HCT116 (cell line): Measurements from ENCODE around the gene PTP4A2. TPM values are rescaled to one million over a fixed set of nuclear protein-coding genes. Genes with fewer than 3 reads are reported as not detected.

Experiments used
- ATAC-seq: fragments of 200-7000 bp; cut with Tn5 transposase; 2 replicates; pipeline ENCODE4 v1.9.1; 2020; ENCODE audit warnings: mild to moderate bottlenecking, moderate library complexity
- BruUV-seq: library from RNA; stranded (reverse); fragments of 400-500 nt; replicated peaks from 2 replicates; lab custom pipeline; 2021; lab: Mats Ljungman, UMichigan
- CTCF ChIA-PET: fragments of 300-600 bp; sonication (Branson Sonifier 250); formaldehyde crosslinking; loops from one replicate; lab custom pipeline; 2021; ENCODE audit warnings: antibody characterized with exemption; lab: Charles Lee
- POLR2A ChIA-PET: fragments of 300-600, 350-600 bp; sonication (Branson Sonifier 250); formaldehyde crosslinking; loops from one replicate; lab custom pipeline; 2021; ENCODE audit warnings: antibody characterized with exemption; lab: Charles Lee
- RAD21 ChIA-PET, 2 experiments: fragments of 300-600 bp; sonication (Branson Sonifier 250); formaldehyde crosslinking; loops; one replicate each; lab custom pipeline; 2023; ENCODE audit warnings: low total read pairs in 2 of 2; ENCODE audit not compliant: uncharacterized antibody in 2 of 2, unreplicated experiment in 2 of 2, low non-redundant PET in 1 of 2; lab: Charles Lee
- DNase-seq: peaks from one replicate; pipeline ENCODE4 v3.0.0-alpha.2; 2010; ENCODE audit warnings: low read depth, low spot score
- H2AFZ ChIP-seq: fragments of 200-600 bp; shearing (Covaris generic), sonication (generic); 2 replicates; pipeline ENCODE4 v1.6.1; 2017; ENCODE audit warnings: low read depth, mixed run types, mixed read lengths, antibody characterized with exemption, low read length; ENCODE audit not compliant: poor library complexity, severe bottlenecking
- H3K27ac ChIP-seq: 2 replicates; pipeline ENCODE4 v1.5.1; 2012; ENCODE audit warnings: low read depth, low read length
- H3K27me3 ChIP-seq: fragments of 200-600 bp; sonication (generic); 2 replicates; pipeline ENCODE4 v1.6.1; 2016; ENCODE audit warnings: mixed run types, low read length, mixed read lengths; ENCODE audit not compliant: insufficient read depth
- H3K36me3 ChIP-seq, 2 experiments: fragments of 200-500 bp in 1 of 2; fragments of 200-600 bp in 1 of 2; sonication (Bioruptor generic) in 1 of 2; sonication (generic) in 1 of 2; 2 replicates each; pipeline versions ENCODE4 v1.5.1 to v1.6.1; 2014 to 2016; ENCODE audit warnings: low read length in 2 of 2, inconsistent platforms in 1 of 2, mixed read lengths in 1 of 2, mixed run types in 1 of 2; ENCODE audit not compliant: insufficient read depth in 2 of 2, control insufficient read depth in 1 of 2
- H3K4me1 ChIP-seq, 2 experiments: fragments of 200-600 bp in 1 of 2; sonication (generic) in 1 of 2; 2 replicates each; pipeline versions ENCODE4 v1.5.1 to v1.6.1; 2012 to 2017; ENCODE audit warnings: low read length in 2 of 2, inconsistent platforms in 1 of 2, mild to moderate bottlenecking in 1 of 2, mixed read lengths in 1 of 2, mixed run types in 1 of 2, moderate library complexity in 1 of 2; ENCODE audit not compliant: insufficient read depth in 2 of 2, control insufficient read depth in 1 of 2
- H3K4me2 ChIP-seq: fragments of 200-600 bp; sonication (generic); 2 replicates; pipeline ENCODE4 v1.6.1; 2017; ENCODE audit warnings: mixed run types, low read length, mixed read lengths
- H3K4me3 ChIP-seq, 2 experiments: fragments of 200-600 bp in 1 of 2; sonication (generic) in 1 of 2; replicated peaks in 1 of 2; 2 replicates each; pipeline ENCODE4 v1.5.1; 2011 to 2016; ENCODE audit warnings: low read length in 2 of 2, control low read depth in 1 of 2, low read depth in 1 of 2, mild to moderate bottlenecking in 1 of 2, mixed read lengths in 1 of 2, mixed run types in 1 of 2
- H3K79me2 ChIP-seq: fragments of 200-600 bp; sonication (generic); 2 replicates; pipeline ENCODE4 v1.6.1; 2017; ENCODE audit warnings: mild to moderate bottlenecking, mixed run types, low read length, moderate library complexity, mixed read lengths; ENCODE audit not compliant: insufficient read depth
- H3K9ac ChIP-seq: fragments of 200-600 bp; sonication (generic); 2 replicates; pipeline ENCODE4 v1.6.1; 2016; ENCODE audit warnings: low read length, mixed read lengths
- H3K9me2 ChIP-seq: fragments of 200-600 bp; sonication (generic), shearing (Covaris generic); 2 replicates; pipeline ENCODE4 v1.6.1; 2017; ENCODE audit warnings: mixed run types, mild to moderate bottlenecking, moderate library complexity; ENCODE audit not compliant: insufficient read depth
- H3K9me3 ChIP-seq, 2 experiments: fragments of 200-500 bp in 1 of 2; fragments of 200-600 bp in 1 of 2; sonication (Bioruptor generic) in 1 of 2; sonication (generic) in 1 of 2; 2 replicates each; pipeline ENCODE4 v1.6.1; 2014 to 2017; ENCODE audit warnings: low read length in 2 of 2, mixed read lengths in 2 of 2, inconsistent platforms in 1 of 2, low read depth in 1 of 2, mild to moderate bottlenecking in 1 of 2, mixed run types in 1 of 2, moderate library complexity in 1 of 2; ENCODE audit not compliant: control insufficient read depth in 1 of 2, insufficient read depth in 1 of 2
- H4K20me1 ChIP-seq: fragments of 200-600 bp; sonication (generic), shearing (Covaris generic); 2 replicates; pipeline ENCODE4 v1.6.1; 2017; ENCODE audit warnings: mixed run types, mild to moderate bottlenecking, moderate library complexity; ENCODE audit not compliant: insufficient read depth
- CBX3 ChIP-seq: IDR thresholded peaks from 2 replicates; pipeline ENCODE4 v1.6.1; 2012; ENCODE audit warnings: low read depth
- CEBPB ChIP-seq: IDR thresholded peaks from 2 replicates; pipeline ENCODE4 v1.6.1; 2012; ENCODE audit warnings: low read depth
- CTCF ChIP-seq, 3 experiments: fragments of 200-600 bp in 1 of 3; sonication (generic) in 1 of 3; IDR thresholded peaks in 2 of 3; conservative IDR thresholded peaks in 1 of 3; 2 replicates each; pipeline ENCODE4 v1.5.1; 2012 to 2017; ENCODE audit warnings: low read depth in 2 of 3, low read length in 2 of 3, antibody characterized with exemption in 1 of 3, borderline replicate concordance in 1 of 3, control low read depth in 1 of 3, mild to moderate bottlenecking in 1 of 3, mixed read lengths in 1 of 3, mixed run types in 1 of 3, moderate library complexity in 1 of 3; ENCODE audit not compliant: insufficient read depth in 1 of 3
- EGR1 ChIP-seq: IDR thresholded peaks from 2 replicates; pipeline ENCODE4 v1.6.1; 2012; ENCODE audit warnings: low read depth
- ELF1 ChIP-seq: IDR thresholded peaks from 2 replicates; pipeline ENCODE4 v1.6.1; 2012; ENCODE audit warnings: low read depth, borderline replicate concordance
- EZH2 ChIP-seq: fragments of 200-600 bp; sonication (generic); IDR thresholded peaks from 2 replicates; pipeline ENCODE4 v1.6.1; 2017; ENCODE audit warnings: antibody characterized with exemption, mixed run types
- EZH2phosphoT487 ChIP-seq: fragments of 200-600 bp; IDR thresholded peaks from 2 replicates; pipeline ENCODE4 v1.6.1; 2018; ENCODE audit warnings: antibody characterized with exemption, borderline replicate concordance
- FOSL1 ChIP-seq: IDR thresholded peaks from 2 replicates; pipeline ENCODE4 v1.6.1; 2012; ENCODE audit warnings: low read depth
- JUND ChIP-seq: IDR thresholded peaks from 2 replicates; pipeline ENCODE4 v1.6.1; 2012
- MAX ChIP-seq: IDR thresholded peaks from 2 replicates; pipeline ENCODE4 v1.6.1; 2012
- POLR2A ChIP-seq: IDR thresholded peaks from 2 replicates; pipeline ENCODE4 v1.7.0; 2011; ENCODE audit warnings: borderline replicate concordance; ENCODE audit not compliant: insufficient read depth, insufficient read length; ENCODE audit errors: extremely low read depth
- POLR2AphosphoS5 ChIP-seq: IDR thresholded peaks from 2 replicates; pipeline ENCODE4 v1.6.1; 2011; ENCODE audit warnings: mild to moderate bottlenecking, low read depth, low read length, moderate library complexity
- RAD21 ChIP-seq: IDR thresholded peaks from 2 replicates; pipeline ENCODE4 v1.6.1; 2012; ENCODE audit warnings: low read depth, mild to moderate bottlenecking
- SIN3A ChIP-seq: IDR thresholded peaks from 2 replicates; pipeline ENCODE4 v1.6.1; 2012; ENCODE audit warnings: low read depth
- SRF ChIP-seq: IDR thresholded peaks from 2 replicates; pipeline ENCODE4 v1.6.1; 2012; ENCODE audit warnings: low read depth
- YY1 ChIP-seq: IDR thresholded peaks from 2 replicates; pipeline ENCODE4 v1.6.1; 2011; ENCODE audit warnings: low read length, low read depth, moderate library complexity, mild to moderate bottlenecking; ENCODE audit not compliant: insufficient replicate concordance; ENCODE audit errors: extremely low read depth
- ZFX ChIP-seq: fragments of 450-650 bp; IDR thresholded peaks from 2 replicates; pipeline ENCODE4 v1.6.1; 2017
- intact Hi-C: fragments of 100-400 bp; cut with micrococcal nuclease; formaldehyde crosslinking; loops from 2 replicates; pipeline ENCODE4 v1.10.0; 2022
- total RNA-seq: library from RNA; stranded (reverse); gene quantifications from one replicate; pipeline ENCODE4 v1.2.1, GENCODE V29; 2021; ENCODE audit not compliant: unreplicated experiment
- TF ChIP-seq, protein P1 (sequence below): IDR thresholded peaks from 2 replicates; pipeline ENCODE4 v1.6.1; 2012

The PTP4A2 gene
- total RNA-seq, 1 experiment from 2014 or later: 267 TPM

DNA sequence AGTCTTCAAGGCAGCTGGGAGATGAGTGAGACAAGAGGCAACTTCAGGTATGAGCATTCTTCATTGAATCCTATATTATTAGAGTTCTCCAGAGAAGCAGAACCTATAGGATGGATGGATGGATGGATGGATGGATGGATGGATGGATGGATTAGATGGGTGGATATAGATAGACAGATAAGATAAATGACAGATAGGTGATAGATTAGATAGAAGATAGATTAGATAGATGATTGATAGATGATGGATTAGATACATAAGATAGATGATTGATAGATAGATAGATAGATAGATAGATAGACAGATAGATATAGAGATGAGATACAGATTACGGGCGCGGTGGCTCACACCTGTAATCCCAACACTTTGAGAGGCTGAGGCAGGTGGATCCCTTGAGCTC lies 79.1 kb downstream of the PTP4A2 start:
- H3K9me2 ChIP-seq: no peaks in the 10 kb centered on the region
- no peak overlapping the region for H2AFZ ChIP-seq
- ATAC-seq (no peak), DNase-seq (no peak)
- ChIA-PET RAD21 (no interaction called here), CTCF (interaction anchor here (0.6 kb wide), 1 partner anchor 248 kb away, joined by 5 read pairs; no protein-coding TSS in a partner anchor), POLR2A (no interaction called here)
- H3K9ac ChIP-seq: no peak overlapping the region
- no peaks in the 10 kb centered on the region for H4K20me1 ChIP-seq
- no peak overlapping the region for H3K27ac ChIP-seq
- no peaks in the 10 kb centered on the region for H3K27me3 ChIP-seq
- no TSS peak for BruUV-seq
- H3K9me3 ChIP-seq: no peaks in the 10 kb centered on the region
- no peaks in the 10 kb centered on the region for H3K36me3 ChIP-seq
- H3K4me2 ChIP-seq: no peak overlapping the region
- H3K4me3 ChIP-seq: no peak overlapping the region
- TF ChIP-seq EGR1 (no peak), CBX3 (no peak), EZH2 (no peak)
- H3K79me2 ChIP-seq: no peaks in the 10 kb centered on the region
- intact Hi-C loops: no loop called here
- peaks cover 0 to 3% of the 10 kb centered on the region in 2 experiments; a peak in 1 of 4 replicates for H3K4me1 ChIP-seq

DNA sequence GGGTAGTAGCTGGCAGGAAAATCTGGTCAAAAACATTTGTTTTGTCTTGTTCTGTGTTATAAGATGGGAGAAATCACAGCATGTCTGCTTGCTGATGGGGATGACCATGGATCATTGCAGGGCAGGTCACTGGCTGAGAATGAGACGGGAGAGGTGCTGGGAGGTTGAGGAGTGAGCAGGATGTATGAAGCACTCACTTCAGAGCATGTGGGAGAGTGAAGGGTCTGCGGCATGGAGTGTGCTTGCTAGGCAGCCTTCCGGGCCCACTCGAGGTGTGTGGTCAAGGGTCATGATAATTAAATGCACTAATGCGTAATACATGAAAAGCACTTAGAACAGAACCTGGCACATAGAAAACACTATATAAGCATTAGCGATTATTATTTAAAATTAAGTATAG lies 80.3 kb downstream of the PTP4A2 start:
- RAD21 ChIA-PET: no interaction called here
- POLR2A ChIA-PET: no interaction called here
- no TSS peak for BruUV-seq
- Histone ChIP-seq H3K9ac (no peak overlapping the region), H3K9me2 (no peaks in the 10 kb centered on the region), H3K79me2 (no peaks in the 10 kb centered on the region), H2AFZ (no peak overlapping the region), H3K36me3 (no peaks in the 10 kb centered on the region), H4K20me1 (no peaks in the 10 kb centered on the region), H3K4me3 (no peak overlapping the region), H3K4me2 (no peak overlapping the region), H3K9me3 (no peaks in the 10 kb centered on the region), H3K27ac (no peak overlapping the region), H3K27me3 (no peaks in the 10 kb centered on the region), H3K4me1 (peaks cover 0 to 3% of the 10 kb centered on the region in 2 experiments; a peak in 1 of 4 replicates)
- no peak for ATAC-seq
- intact Hi-C loops: no loop called here
- TF ChIP-seq ZFX: no peak
- no peak for TF ChIP-seq MAX
- no peak for TF ChIP-seq CBX3
- TF ChIP-seq EZH2phosphoT487: no peak
- no peak for TF ChIP-seq POLR2A
- TF ChIP-seq JUND: no peak
- TF ChIP-seq POLR2AphosphoS5: no peak
- TF ChIP-seq ELF1: no peak
- no peak for TF ChIP-seq CEBPB
- TF ChIP-seq CTCF (IDR thresholded peaks at IDR 0.05 in 2 of 3, conservative IDR thresholded peaks at IDR 0.05 in 1 of 3; ENCODE audit: borderline replicate concordance in 1 of 3, insufficient read depth in 1 of 3, low read depth in 2 of 3, low read length in 2 of 3): no peak
- no peak for TF ChIP-seq RAD21
- no peak for TF ChIP-seq FOSL1
- TF ChIP-seq SIN3A: no peak
- TF ChIP-seq, protein P1, sequence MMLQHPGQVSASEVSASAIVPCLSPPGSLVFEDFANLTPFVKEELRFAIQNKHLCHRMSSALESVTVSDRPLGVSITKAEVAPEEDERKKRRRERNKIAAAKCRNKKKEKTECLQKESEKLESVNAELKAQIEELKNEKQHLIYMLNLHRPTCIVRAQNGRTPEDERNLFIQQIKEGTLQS: no peak
- no peak for TF ChIP-seq SRF
- TF ChIP-seq YY1: no peak
- no peak for TF ChIP-seq EZH2
- CTCF ChIA-PET: no interaction called here
- DNase-seq: no peak
